SIG-M5 treated with dmso at 0.1 percent for 504 hours (cell line): ENCODE measurements around the gene LRRC4C.

Experiments used
- DNase-seq: peaks from one replicate; lab custom pipeline; 2025; ENCODE audit not compliant: unreplicated experiment; lab: John Stamatoyannopoulos, UW

The LRRC4C gene

GRCh38 chr11:41133023-41133422 lies 326.4 kb downstream of the LRRC4C start:
- no peak for DNase-seq

GRCh38 chr11:41121600-41121999 lies 337.9 kb downstream of the LRRC4C start:
- no peak for DNase-seq

- no peak for DNase-seq
Measured at GRCh38 chr11:41119484-41119883, 340.0 kb downstream of the LRRC4C start.

GRCh38 chr11:41118521-41118920 lies 340.9 kb downstream of the LRRC4C start:
- no peak for DNase-seq

- no peak for DNase-seq
Measured at GRCh38 chr11:41116970-41117369, 342.5 kb downstream of the LRRC4C start.

GRCh38 chr11:41115066-41115465 lies 344.4 kb downstream of the LRRC4C start:
- no peak for DNase-seq

- no peak for DNase-seq
Measured at GRCh38 chr11:41113160-41113559, 346.3 kb downstream of the LRRC4C start.

GRCh38 chr11:41110527-41110926 lies 348.9 kb downstream of the LRRC4C start:
- DNase-seq, result no peak

- DNase-seq, result no peak
Measured at GRCh38 chr11:41102471-41102870, 357.0 kb downstream of the LRRC4C start.

- DNase-seq, result no peak
Measured at GRCh38 chr11:41099654-41100053, 359.8 kb downstream of the LRRC4C start.

- no peak for DNase-seq
Measured at GRCh38 chr11:41085123-41085522, 374.3 kb downstream of the LRRC4C start.

- DNase-seq, result no peak
Measured at GRCh38 chr11:41081756-41082285, 377.6 kb downstream of the LRRC4C start.

GRCh38 chr11:41074318-41074717 lies 385.1 kb downstream of the LRRC4C start:
- DNase-seq, result no peak

GRCh38 chr11:41065432-41065831 lies 394.0 kb downstream of the LRRC4C start:
- DNase-seq, result no peak

- no peak for DNase-seq
Measured at GRCh38 chr11:41058138-41058537, 401.3 kb downstream of the LRRC4C start.

- no peak for DNase-seq
Measured at GRCh38 chr11:41056892-41057569, 402.4 kb downstream of the LRRC4C start.

GRCh38 chr11:41053894-41054293 lies 405.6 kb downstream of the LRRC4C start:
- no peak for DNase-seq

- no peak for DNase-seq
Measured at GRCh38 chr11:41051919-41052635, 407.4 kb downstream of the LRRC4C start.

- no peak for DNase-seq
Measured at GRCh38 chr11:41050791-41051190, 408.7 kb downstream of the LRRC4C start.

GRCh38 chr11:41047229-41047628 lies 412.2 kb downstream of the LRRC4C start:
- no peak for DNase-seq

- no peak for DNase-seq
Measured at GRCh38 chr11:41045266-41045665, 414.2 kb downstream of the LRRC4C start.

- DNase-seq, result no peak
Measured at GRCh38 chr11:41044747-41045146, 414.7 kb downstream of the LRRC4C start.
